ENCODE data around the gene SOX30.

DNA sequence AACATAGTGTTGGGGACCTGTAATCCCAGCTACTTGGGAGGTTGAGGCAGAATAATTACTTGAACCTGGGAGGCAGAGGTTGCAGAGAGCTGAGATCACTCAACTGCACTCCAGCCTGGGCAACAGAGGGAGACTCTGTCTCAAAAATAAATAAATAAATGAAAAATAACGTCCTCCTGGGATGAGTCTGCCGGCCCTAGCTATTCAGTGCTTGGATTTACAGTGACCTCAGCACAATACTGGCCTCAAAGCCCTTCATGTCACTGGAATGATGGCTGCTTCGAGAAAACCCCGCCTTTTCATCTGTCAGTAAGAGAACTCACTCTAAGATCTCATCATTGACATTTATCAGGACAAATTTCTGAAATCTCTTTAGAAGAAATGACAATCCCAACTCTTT is 35.5 kb downstream of the SOX30 start:
- TF ChIP-seq POLR2AphosphoS5 (IDR thresholded peaks at IDR 0.05; ENCODE audit: borderline replicate concordance, low read depth, low read length) (no peak), EZH2 (IDR thresholded peaks at IDR 0.05) (no peak)

Measured in SK-N-MC (cell line).